Fibroblast of pulmonary artery (primary cell): Measurements from ENCODE around the gene GUCD1.
"Not testable (repeated sequence)": the region's sequence is repeated elsewhere in the genome, so short reads cannot be mapped to it uniquely, and the experiment has no call there.

Experiments used
- DNase-seq: peaks from one replicate; pipeline ENCODE4 v3.0.0-alpha.2; 2010; ENCODE audit warnings: low read depth
- H3K4me3 ChIP-seq: replicated peaks from 2 replicates; pipeline ENCODE4 v1.5.1; 2011; ENCODE audit warnings: low read depth, mild to moderate bottlenecking, control low read depth, low read length, moderate library complexity
- CTCF ChIP-seq: IDR thresholded peaks from 2 replicates; pipeline ENCODE4 v1.5.1; 2011; ENCODE audit warnings: mild to moderate bottlenecking, control low read depth, low read length, inconsistent platforms; ENCODE audit errors: missing control alignments

The GUCD1 gene

GRCh38 chr22:24543185-24543601 lies 11.7 kb downstream of the GUCD1 start:
- no peak for TF ChIP-seq CTCF
- no peak overlapping the region for H3K4me3 ChIP-seq
- no peak for DNase-seq

- no peak for TF ChIP-seq CTCF
- H3K4me3 ChIP-seq: no peak overlapping the region
Measured at GRCh38 chr22:24542641-24543040, 12.3 kb downstream of the GUCD1 start.

DNA sequence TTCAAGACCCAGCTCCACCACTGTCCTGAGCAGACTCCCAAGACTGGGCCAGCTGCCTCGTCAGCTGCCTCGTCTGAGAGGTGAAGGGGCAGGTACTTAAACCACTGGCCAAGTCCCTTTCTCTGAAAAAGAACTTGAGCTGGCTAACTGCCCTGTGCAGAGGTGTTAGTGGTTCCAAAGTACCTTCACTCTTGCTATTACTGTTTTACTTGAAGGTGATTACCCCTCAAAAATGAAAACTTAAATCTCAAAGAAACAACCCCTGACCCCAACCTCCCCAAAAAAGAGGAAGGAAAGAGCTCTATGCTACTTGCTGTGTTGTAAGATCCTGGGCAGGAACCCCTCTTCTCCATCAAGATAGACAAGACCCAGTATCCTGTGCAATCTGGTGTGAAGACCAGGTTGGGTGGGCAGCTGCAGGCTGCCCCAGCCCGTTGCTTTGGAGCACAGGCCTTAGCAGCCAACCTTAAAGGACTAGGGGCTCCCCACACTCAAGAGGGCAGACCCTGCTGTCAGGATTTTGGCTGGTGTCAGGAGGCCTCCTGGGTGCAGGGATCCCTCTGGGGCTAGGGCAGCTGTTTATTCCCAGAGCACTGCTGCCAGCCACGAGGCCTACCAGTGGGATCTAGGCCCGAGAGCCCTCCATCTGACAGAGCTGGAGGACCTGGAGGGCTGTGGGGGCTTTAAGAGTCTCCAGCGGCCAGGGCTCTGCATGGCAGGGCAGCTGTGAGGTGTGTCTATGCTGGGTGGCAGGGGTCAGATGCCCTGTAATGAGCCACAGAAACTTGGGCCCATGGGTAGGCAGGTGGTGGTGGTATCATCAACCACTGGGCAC lies 13.0 kb downstream of the GUCD1 start:
- H3K4me3 ChIP-seq: no peak overlapping the region
- TF ChIP-seq CTCF: no peak
- no peak for DNase-seq

More at GRCh38 chr22:24542641-24543040, 12.3 kb downstream of the GUCD1 start:
- no peak for DNase-seq

GRCh38 chr22:24540470-24540869 lies 14.5 kb downstream of the GUCD1 start:
- no peak for TF ChIP-seq CTCF
- no peak overlapping the region for H3K4me3 ChIP-seq
- DNase-seq: no peak

DNA sequence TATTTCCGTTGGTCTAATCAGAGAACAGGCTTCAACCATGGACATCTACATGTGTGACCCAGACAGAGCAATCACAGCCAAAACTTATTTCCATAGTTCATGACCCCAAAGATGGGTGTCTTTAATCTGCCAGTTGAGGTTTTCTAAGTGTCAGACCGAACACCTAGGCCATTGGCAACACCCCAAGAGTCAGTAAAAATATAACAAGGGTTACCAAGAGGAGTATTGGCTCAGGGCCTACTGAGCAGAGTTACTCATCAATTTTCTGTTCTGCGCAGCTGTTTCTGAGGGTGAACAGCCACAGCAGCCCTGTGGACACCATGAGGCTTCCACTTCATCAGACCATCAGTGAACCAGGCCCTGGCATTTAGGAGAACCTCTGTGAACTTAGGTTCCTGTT lies 18.8 kb downstream of the GUCD1 start:
- no peak for DNase-seq
- TF ChIP-seq CTCF: no peak
- no peak overlapping the region for H3K4me3 ChIP-seq

- no peak for DNase-seq
- TF ChIP-seq CTCF: no peak
- no peak overlapping the region for H3K4me3 ChIP-seq
Measured at GRCh38 chr22:24535348-24535747, 19.6 kb downstream of the GUCD1 start.

- DNase-seq: no peak
- no peak for TF ChIP-seq CTCF
- H3K4me3 ChIP-seq: no peak overlapping the region
Measured at GRCh38 chr22:24532075-24532474, 22.9 kb downstream of the GUCD1 start.

- H3K4me3 ChIP-seq, DNase-seq: not testable (repeated sequence)
Measured at GRCh38 chr22:24530968-24531367, 24.0 kb downstream of the GUCD1 start.
